HepG2 (cell line): ENCODE results near the gene ZIC4. TPM values are rescaled to one million over a fixed set of nuclear protein-coding genes. Genes with fewer than 3 reads are reported as not detected.

Source experiments
- ATAC-seq: fragments of 200-7000 bp; cut with Tn5 transposase; 3 replicates; pipeline ENCODE4 v1.9.1; 2020; ENCODE audit warnings: mild to moderate bottlenecking, moderate library complexity
- BruUV-seq: library from RNA; stranded (reverse); fragments of 400-500 nt; replicated peaks from 2 replicates; lab custom pipeline; 2021; lab: Mats Ljungman, UMichigan
- CTCF ChIA-PET: fragments of 300-600 bp; formaldehyde crosslinking; extraction: SDS; loops from one replicate; lab custom pipeline; 2021; ENCODE audit warnings: low total read pairs, inconsistent platforms, low intra/inter-chr PET ratio; lab: Yijun Ruan, JAX
- POLR2A ChIA-PET: fragments of 350-600 bp; sonication (Branson Sonifier 250); formaldehyde crosslinking; loops from one replicate; lab custom pipeline; 2020; ENCODE audit warnings: antibody characterized with exemption, inconsistent platforms; lab: Yijun Ruan, JAX
- DNase-seq: peaks from one replicate; pipeline ENCODE4 v3.0.0-alpha.2; 2015; ENCODE audit warnings: low spot score
- FAIRE-seq: peaks from 3 replicates; lab custom pipeline; 2011; peaks lifted over from hg19 to GRCh38; lab: Jason Lieb, UNC
- H2AFZ ChIP-seq: one replicate; pipeline ENCODE4 v1.6.1; 2011; ENCODE audit warnings: low read length, inconsistent platforms
- H3K27ac ChIP-seq: fragments of 300-600 bp; 3 replicates; pipeline ENCODE4 v1.8.0; 2011; ENCODE audit warnings: mixed run types, mild to moderate bottlenecking, mixed read lengths, low read length, inconsistent platforms; ENCODE audit not compliant: insufficient read depth; ENCODE audit errors: extremely low read length
- H3K27me3 ChIP-seq, 2 experiments: fragments of 200-600 bp in 1 of 2; 2 replicates in 1 of 2; 3 replicates in 1 of 2; pipeline versions ENCODE4 v1.6.0 to v1.8.0; 2011; ENCODE audit warnings: low read length in 2 of 2, mild to moderate bottlenecking in 2 of 2, moderate library complexity in 2 of 2, inconsistent platforms in 1 of 2; ENCODE audit not compliant: insufficient read depth in 2 of 2, control insufficient read depth in 1 of 2
- H3K36me3 ChIP-seq, 2 experiments: fragments of 200-600 bp in 1 of 2; replicated peaks in 1 of 2; 2 replicates in 1 of 2; 3 replicates in 1 of 2; pipeline versions ENCODE4 v1.5.1 to v1.8.0; 2011; ENCODE audit warnings: low read length in 2 of 2, inconsistent platforms in 1 of 2; ENCODE audit not compliant: insufficient read depth in 2 of 2, control insufficient read depth in 1 of 2
- H3K4me1 ChIP-seq: 2 replicates; pipeline ENCODE4 v1.5.1; 2012; ENCODE audit warnings: low read length, inconsistent platforms; ENCODE audit not compliant: insufficient read depth
- H3K4me2 ChIP-seq: 2 replicates; pipeline ENCODE4 v1.6.0; 2011; ENCODE audit warnings: low read depth, low read length, inconsistent platforms
- H3K4me3 ChIP-seq, 3 experiments: fragments of 200-600 bp in 1 of 3; sonication (generic), shearing (Covaris generic) in 1 of 3; replicated peaks in 1 of 3; 2 replicates each; pipeline ENCODE4 v1.5.1; 2011 to 2016; ENCODE audit warnings: low read length in 3 of 3, inconsistent platforms in 2 of 3, low read depth in 2 of 3, mild to moderate bottlenecking in 2 of 3, control low read depth in 1 of 3, mixed read lengths in 1 of 3; ENCODE audit not compliant: insufficient read depth in 1 of 3
- H3K79me2 ChIP-seq: one replicate; pipeline ENCODE4 v1.6.1; 2011; ENCODE audit warnings: low read length, inconsistent platforms; ENCODE audit not compliant: insufficient read depth
- H3K9ac ChIP-seq: 2 replicates; pipeline ENCODE4 v1.6.0; 2011; ENCODE audit warnings: mild to moderate bottlenecking, low read depth, low read length, inconsistent platforms; ENCODE audit not compliant: insufficient read depth
- H3K9me3 ChIP-seq: 2 replicates; pipeline ENCODE4 v1.5.1; 2012; ENCODE audit warnings: mild to moderate bottlenecking, low read length
- H4K20me1 ChIP-seq: 2 replicates; pipeline ENCODE4 v1.6.0; 2011; ENCODE audit warnings: inconsistent platforms, mild to moderate bottlenecking, low read length, moderate library complexity; ENCODE audit not compliant: insufficient read depth
- AHR ChIP-seq: IDR thresholded peaks from 2 replicates; pipeline ENCODE4 v1.6.1; 2018; ENCODE audit warnings: missing genetic modification reagents, missing compliant biosample characterization
- FOXO1 ChIP-seq: sonication (generic); formaldehyde crosslinking; IDR thresholded peaks from 2 replicates; pipeline ENCODE4 v1.4.0; 2020; ENCODE audit warnings: missing genetic modification reagents
- JUN ChIP-seq: sonication (generic); formaldehyde crosslinking; IDR thresholded peaks from 2 replicates; pipeline ENCODE4 v1.4.0; 2020; ENCODE audit warnings: mild to moderate bottlenecking, missing genetic modification reagents
- RAD21 ChIP-seq: fragments of 450-650 bp; formaldehyde crosslinking; IDR thresholded peaks from 2 replicates; pipeline ENCODE4 v1.5.0; 2020; ENCODE audit warnings: mild to moderate bottlenecking
- REXO4 ChIP-seq: sonication (generic); formaldehyde crosslinking; IDR thresholded peaks from 2 replicates; pipeline ENCODE4 v1.8.0; 2022; ENCODE audit warnings: missing genetic modification reagents, mild to moderate bottlenecking, borderline replicate concordance
- SP2 ChIP-seq: sonication (generic); formaldehyde crosslinking; IDR thresholded peaks from 2 replicates; pipeline ENCODE4 v1.5.1; 2020; ENCODE audit warnings: mild to moderate bottlenecking, missing genetic modification reagents
- U2AF2 ChIP-seq: fragments of 200-400 bp; formaldehyde crosslinking; IDR thresholded peaks from 2 replicates; pipeline ENCODE4 v1.6.1; 2017; ENCODE audit warnings: low read depth, mild to moderate bottlenecking, low read length
- ZFP37 ChIP-seq: sonication (generic); formaldehyde crosslinking; IDR thresholded peaks from 2 replicates; pipeline ENCODE4 v1.4.0; 2020; ENCODE audit warnings: missing genetic modification reagents, borderline replicate concordance
- ZMYM4 ChIP-seq: sonication (generic); formaldehyde crosslinking; IDR thresholded peaks from 2 replicates; pipeline ENCODE4 v1.8.1; 2023; ENCODE audit warnings: mild to moderate bottlenecking, missing genetic modification reagents
- ZNF20 ChIP-seq: sonication (generic); formaldehyde crosslinking; IDR thresholded peaks from 2 replicates; pipeline ENCODE4 v1.4.0; 2020; ENCODE audit warnings: mild to moderate bottlenecking, moderate library complexity, missing genetic modification reagents
- ZNF432 ChIP-seq: sonication (generic); formaldehyde crosslinking; IDR thresholded peaks from 2 replicates; pipeline ENCODE4 v1.5.0; 2020; ENCODE audit warnings: missing genetic modification reagents, mild to moderate bottlenecking, borderline replicate concordance
- ZNF563 ChIP-seq: sonication (generic); formaldehyde crosslinking; IDR thresholded peaks from 2 replicates; pipeline ENCODE4 v1.8.0; 2022; ENCODE audit warnings: mild to moderate bottlenecking, moderate library complexity, missing genetic modification reagents
- ZNF570 ChIP-seq: sonication (generic); formaldehyde crosslinking; IDR thresholded peaks from 2 replicates; pipeline ENCODE4 v1.4.0; 2020; ENCODE audit warnings: mild to moderate bottlenecking, missing genetic modification reagents, borderline replicate concordance
- ZNF709 ChIP-seq: sonication (generic); formaldehyde crosslinking; IDR thresholded peaks from 2 replicates; pipeline ENCODE4 v1.5.0; 2020; ENCODE audit warnings: mild to moderate bottlenecking, missing genetic modification reagents
- ZNF776 ChIP-seq: sonication (generic); formaldehyde crosslinking; IDR thresholded peaks from 2 replicates; pipeline ENCODE4 v1.4.0; 2020; ENCODE audit warnings: mild to moderate bottlenecking, missing genetic modification reagents
- ZZZ3 ChIP-seq: sonication (generic); formaldehyde crosslinking; IDR thresholded peaks from 2 replicates; pipeline ENCODE4 v1.4.0; 2020; ENCODE audit warnings: missing genetic modification reagents, mild to moderate bottlenecking, borderline replicate concordance
- WGBS: methylation state at CpG from one replicate; pipeline ENCODE4 v1.1.6; 2017; ENCODE audit warnings: low lambda C conversion rate; 5-methylcytosine and 5-hydroxymethylcytosine counted together
- in situ Hi-C: cut with HindIII; loops from 2 replicates; pipeline ENCODE4 v1.10.0; 2017; ENCODE audit warnings: low pct_unique_long_range_greater_than_20kb; ENCODE audit not compliant: extremely low pct_ligation_motif_present
- intact Hi-C: fragments of 100-400 bp; cut with micrococcal nuclease; formaldehyde crosslinking; loops from one replicate; pipeline ENCODE4 v1.10.0; 2022; ENCODE audit not compliant: unreplicated experiment
- polyA plus RNA-seq, 8 experiments: library from polyadenylated mRNA; depleted of rRNA in 3 of 8; stranded (reverse) in 7 of 8; unstranded in 1 of 8; fragments of >200 nt; fragmentation: Illumina TruSeq in 4 of 8; extraction: Trizol in 4 of 8; gene quantifications; 2 replicates each; pipeline versions ENCODE4 v1.2.1 to v1.2.3, GENCODE V29; 2011 to 2016; ENCODE audit warnings: low read depth in 4 of 8, missing spikeins in 1 of 8, mixed read lengths in 1 of 8; ENCODE audit not compliant: insufficient read depth in 1 of 8
- total RNA-seq, 5 experiments: library from RNA; depleted of rRNA; stranded (reverse); fragments of >200 nt; fragmentation: Illumina TruSeq; extraction: Trizol; gene quantifications; 2 replicates each; pipeline ENCODE4 v1.2.3, GENCODE V29; 2016; ENCODE audit warnings: low read depth in 1 of 5
- TF ChIP-seq, protein P1 (sequence below): IDR thresholded peaks from 2 replicates; pipeline ENCODE4 v1.6.1; 2016
- TF ChIP-seq, protein P2 (sequence below): sonication (generic); formaldehyde crosslinking; IDR thresholded peaks from 2 replicates; pipeline ENCODE4 v1.8.1; 2022; ENCODE audit warnings: low read depth, mild to moderate bottlenecking, missing genetic modification reagents
- TF ChIP-seq, protein P3 (sequence below): sonication (generic); formaldehyde crosslinking; IDR thresholded peaks from 2 replicates; pipeline ENCODE4 v1.8.0; 2022; ENCODE audit warnings: mild to moderate bottlenecking, missing genetic modification reagents, moderate library complexity

ZIC4 gene
- total and polyA plus RNA-seq, 2 of the 13 experiments (the other 11 are each of a cell fraction or from before 2014, with no cell fraction given) = not detected

DNA sequence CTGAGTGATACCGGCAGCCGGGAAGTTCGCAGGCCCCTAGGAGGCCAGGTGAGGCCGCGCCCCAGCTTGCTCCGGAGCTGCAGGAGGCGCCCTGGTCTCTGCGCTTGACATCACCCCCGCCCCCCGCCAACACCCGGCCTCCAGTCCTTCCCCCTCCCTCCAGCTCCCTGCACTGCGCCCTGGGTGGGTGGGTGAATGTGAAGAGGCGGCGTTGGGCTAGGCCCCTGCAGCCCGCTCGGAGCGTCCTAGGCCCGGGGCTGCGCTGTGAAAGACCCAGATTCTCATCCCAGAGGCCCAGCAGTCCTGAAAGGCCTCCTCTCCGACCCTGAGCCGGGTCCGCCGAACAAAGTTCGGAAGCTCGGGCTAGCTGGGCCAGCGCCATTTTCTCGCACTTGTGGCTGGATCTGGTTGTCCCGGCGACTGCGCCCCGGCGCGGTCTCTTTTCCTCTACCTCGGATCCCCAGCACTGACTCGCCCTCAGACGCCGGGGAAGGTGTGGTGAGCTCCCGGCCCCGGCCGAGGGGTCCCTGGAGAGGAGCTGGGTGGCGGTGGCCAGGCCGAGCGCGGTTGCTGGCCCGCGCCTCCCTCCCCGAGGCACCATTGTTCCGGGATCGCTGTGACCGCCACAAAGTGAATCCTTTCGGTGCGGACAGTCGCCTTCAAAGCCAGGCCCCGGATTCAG, 12.9 kb downstream of the ZIC4 start (continued):
- TF ChIP-seq, protein P1, sequence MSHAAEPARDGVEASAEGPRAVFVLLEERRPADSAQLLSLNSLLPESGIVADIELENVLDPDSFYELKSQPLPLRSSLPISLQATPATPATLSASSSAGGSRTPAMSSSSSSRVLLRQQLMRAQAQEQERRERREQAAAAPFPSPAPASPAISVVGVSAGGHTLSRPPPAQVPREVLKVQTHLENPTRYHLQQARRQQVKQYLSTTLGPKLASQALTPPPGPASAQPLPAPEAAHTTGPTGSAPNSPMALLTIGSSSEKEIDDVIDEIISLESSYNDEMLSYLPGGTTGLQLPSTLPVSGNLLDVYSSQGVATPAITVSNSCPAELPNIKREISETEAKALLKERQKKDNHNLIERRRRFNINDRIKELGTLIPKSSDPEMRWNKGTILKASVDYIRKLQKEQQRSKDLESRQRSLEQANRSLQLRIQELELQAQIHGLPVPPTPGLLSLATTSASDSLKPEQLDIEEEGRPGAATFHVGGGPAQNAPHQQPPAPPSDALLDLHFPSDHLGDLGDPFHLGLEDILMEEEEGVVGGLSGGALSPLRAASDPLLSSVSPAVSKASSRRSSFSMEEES (CRISPR knock-in tag) = no peak
- TF ChIP-seq ZNF570 = no peak
- TF ChIP-seq, all 625 proteins: peak for 0

DNA sequence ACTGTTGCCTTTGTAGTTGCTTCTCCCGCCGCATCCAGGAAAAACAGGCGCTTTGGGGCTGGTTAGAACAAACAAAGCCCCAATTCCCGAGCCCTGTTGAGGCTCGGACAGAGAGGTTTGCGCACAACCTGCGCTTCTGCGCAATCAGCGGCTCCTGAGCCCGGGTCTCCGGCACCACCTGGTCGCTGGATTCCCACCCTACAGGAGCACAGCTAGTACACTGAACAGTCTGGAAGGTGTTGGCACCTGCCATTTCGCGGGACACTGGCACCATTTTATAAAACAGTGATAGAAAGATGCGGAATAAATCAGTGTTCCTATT, 13.8 kb downstream of the ZIC4 start:
- Histone ChIP-seq H3K4me2 (no peak overlapping the region), H4K20me1 (no peaks in the 10 kb centered on the region), H2AFZ (no peak overlapping the region), H3K4me3 (no peak overlapping the region), H3K4me1 (no peaks in the 10 kb centered on the region), H3K27me3 (peaks cover 0 to 31% of the 10 kb centered on the region in 2 experiments), H3K27ac (no peak overlapping the region), H3K9ac (no peak overlapping the region), H3K9me3 (no peaks in the 10 kb centered on the region), H3K36me3 (no peaks in the 10 kb centered on the region), H3K79me2 (no peaks in the 10 kb centered on the region)
- intact Hi-C loops = no loop called here
- no peak for ATAC-seq
- DNase-seq = no peak
- ChIA-PET CTCF (no interaction called here), POLR2A (no interaction called here)
- in situ Hi-C loops = no loop called here
- FAIRE-seq = no peak
- WGBS = 32% methylated on average over 5 of the region's 15 CpGs
- BruUV-seq = no TSS peak
- TF ChIP-seq ZNF563 (CRISPR knock-in tag) (no peak), ZNF776 (CRISPR knock-in tag) (no peak), ZZZ3 (CRISPR knock-in tag) (no peak), REXO4 (CRISPR knock-in tag) (no peak), FOXO1 (CRISPR knock-in tag) (no peak), ZFP37 (CRISPR knock-in tag) (no peak), ZNF432 (CRISPR knock-in tag) (no peak), JUN (CRISPR knock-in tag) (no peak), SP2 (CRISPR knock-in tag) (no peak), ZMYM4 (CRISPR knock-in tag) (no peak), ZNF709 (CRISPR knock-in tag) (no peak), ZNF20 (CRISPR knock-in tag) (no peak), RAD21 (CRISPR knock-in tag) (no peak), U2AF2 (no peak), AHR (CRISPR knock-in tag) (no peak)
- TF ChIP-seq, protein P2, sequence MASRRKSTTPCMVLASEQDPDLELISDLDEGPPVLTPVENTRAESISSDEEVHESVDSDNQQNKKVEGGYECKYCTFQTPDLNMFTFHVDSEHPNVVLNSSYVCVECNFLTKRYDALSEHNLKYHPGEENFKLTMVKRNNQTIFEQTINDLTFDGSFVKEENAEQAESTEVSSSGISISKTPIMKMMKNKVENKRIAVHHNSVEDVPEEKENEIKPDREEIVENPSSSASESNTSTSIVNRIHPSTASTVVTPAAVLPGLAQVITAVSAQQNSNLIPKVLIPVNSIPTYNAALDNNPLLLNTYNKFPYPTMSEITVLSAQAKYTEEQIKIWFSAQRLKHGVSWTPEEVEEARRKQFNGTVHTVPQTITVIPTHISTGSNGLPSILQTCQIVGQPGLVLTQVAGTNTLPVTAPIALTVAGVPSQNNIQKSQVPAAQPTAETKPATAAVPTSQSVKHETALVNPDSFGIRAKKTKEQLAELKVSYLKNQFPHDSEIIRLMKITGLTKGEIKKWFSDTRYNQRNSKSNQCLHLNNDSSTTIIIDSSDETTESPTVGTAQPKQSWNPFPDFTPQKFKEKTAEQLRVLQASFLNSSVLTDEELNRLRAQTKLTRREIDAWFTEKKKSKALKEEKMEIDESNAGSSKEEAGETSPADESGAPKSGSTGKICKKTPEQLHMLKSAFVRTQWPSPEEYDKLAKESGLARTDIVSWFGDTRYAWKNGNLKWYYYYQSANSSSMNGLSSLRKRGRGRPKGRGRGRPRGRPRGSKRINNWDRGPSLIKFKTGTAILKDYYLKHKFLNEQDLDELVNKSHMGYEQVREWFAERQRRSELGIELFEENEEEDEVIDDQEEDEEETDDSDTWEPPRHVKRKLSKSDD (CRISPR knock-in tag) = no peak
- TF ChIP-seq, protein P3, sequence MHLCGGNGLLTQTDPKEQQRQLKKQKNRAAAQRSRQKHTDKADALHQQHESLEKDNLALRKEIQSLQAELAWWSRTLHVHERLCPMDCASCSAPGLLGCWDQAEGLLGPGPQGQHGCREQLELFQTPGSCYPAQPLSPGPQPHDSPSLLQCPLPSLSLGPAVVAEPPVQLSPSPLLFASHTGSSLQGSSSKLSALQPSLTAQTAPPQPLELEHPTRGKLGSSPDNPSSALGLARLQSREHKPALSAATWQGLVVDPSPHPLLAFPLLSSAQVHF (CRISPR knock-in tag) = no peak
